ENCODE measurements around the gene SOX21.

Gene SOX21

DNA sequence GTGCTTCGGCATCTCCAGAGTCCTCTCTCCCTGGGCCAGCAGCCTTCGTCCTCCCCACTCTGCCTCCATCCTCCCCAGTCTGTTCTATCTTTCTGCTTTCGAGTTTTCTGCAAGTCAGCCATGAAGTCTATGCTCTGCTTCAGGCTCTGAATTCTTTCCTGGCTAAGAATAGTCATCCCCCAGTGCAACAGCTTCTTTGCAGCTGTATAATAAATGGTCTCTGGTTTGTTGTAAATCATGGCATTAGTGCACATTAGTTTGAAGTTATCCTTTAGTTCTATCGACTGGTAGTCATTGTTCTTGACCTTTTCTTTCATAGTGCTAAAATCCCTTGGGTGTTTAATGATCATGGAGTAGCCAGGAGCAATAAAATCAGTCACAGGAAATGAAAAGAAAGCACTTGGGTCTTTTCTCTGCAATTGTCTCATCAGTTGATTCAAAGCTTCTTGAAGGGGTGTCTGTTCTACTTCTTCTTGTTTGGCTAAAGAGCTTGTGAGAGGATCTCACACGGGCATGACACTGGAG lies 46.2 kb upstream of the SOX21 start:
- no peak overlapping the region for H3K9ac ChIP-seq (ENCODE audit: low read depth, low read length, poor library complexity, severe bottlenecking)
- H3K4me3 ChIP-seq (ENCODE audit: low read length, poor library complexity, severe bottlenecking), result no peak overlapping the region
- H3K9me3 ChIP-seq (ENCODE audit: insufficient read depth, low read depth, low read length), result no peaks in the 10 kb centered on the region
- no peak overlapping the region for H2AFZ ChIP-seq (ENCODE audit: low read length)
- no peaks in the 10 kb centered on the region for H3K36me3 ChIP-seq (ENCODE audit: insufficient read depth, low read length)
- H3K4me2 ChIP-seq (ENCODE audit: low read depth, low read length, poor library complexity, severe bottlenecking), result no peak overlapping the region
- no peaks in the 10 kb centered on the region for H3K4me1 ChIP-seq (ENCODE audit: insufficient read depth, low read length, poor library complexity, severe bottlenecking)
- H4K20me1 ChIP-seq (ENCODE audit: insufficient read depth, low read length, poor library complexity, severe bottlenecking), result no peaks in the 10 kb centered on the region
- H3K9me2 ChIP-seq (replicated peaks; ENCODE audit: low read depth, low read length), result 0 out of 2 replicates have a peak, but pooled peaks cover 5% of the 10 kb centered on the region
- no peak for TF ChIP-seq EZH2phosphoT487 (IDR thresholded peaks at IDR 0.05; ENCODE audit: borderline replicate concordance)
- TF ChIP-seq, protein P1, sequence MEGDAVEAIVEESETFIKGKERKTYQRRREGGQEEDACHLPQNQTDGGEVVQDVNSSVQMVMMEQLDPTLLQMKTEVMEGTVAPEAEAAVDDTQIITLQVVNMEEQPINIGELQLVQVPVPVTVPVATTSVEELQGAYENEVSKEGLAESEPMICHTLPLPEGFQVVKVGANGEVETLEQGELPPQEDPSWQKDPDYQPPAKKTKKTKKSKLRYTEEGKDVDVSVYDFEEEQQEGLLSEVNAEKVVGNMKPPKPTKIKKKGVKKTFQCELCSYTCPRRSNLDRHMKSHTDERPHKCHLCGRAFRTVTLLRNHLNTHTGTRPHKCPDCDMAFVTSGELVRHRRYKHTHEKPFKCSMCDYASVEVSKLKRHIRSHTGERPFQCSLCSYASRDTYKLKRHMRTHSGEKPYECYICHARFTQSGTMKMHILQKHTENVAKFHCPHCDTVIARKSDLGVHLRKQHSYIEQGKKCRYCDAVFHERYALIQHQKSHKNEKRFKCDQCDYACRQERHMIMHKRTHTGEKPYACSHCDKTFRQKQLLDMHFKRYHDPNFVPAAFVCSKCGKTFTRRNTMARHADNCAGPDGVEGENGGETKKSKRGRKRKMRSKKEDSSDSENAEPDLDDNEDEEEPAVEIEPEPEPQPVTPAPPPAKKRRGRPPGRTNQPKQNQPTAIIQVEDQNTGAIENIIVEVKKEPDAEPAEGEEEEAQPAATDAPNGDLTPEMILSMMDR (conservative IDR thresholded peaks at IDR 0.05; ENCODE audit: low read length), result no peak
- H3K79me2 ChIP-seq (ENCODE audit: insufficient read depth, low read length), result no peaks in the 10 kb centered on the region
- no peaks in the 10 kb centered on the region for H3K27me3 ChIP-seq (ENCODE audit: insufficient read depth, low read length, poor library complexity, severe bottlenecking)
- H3F3A ChIP-seq (ENCODE audit: low read depth), result no peaks in the 10 kb centered on the region

DNA sequence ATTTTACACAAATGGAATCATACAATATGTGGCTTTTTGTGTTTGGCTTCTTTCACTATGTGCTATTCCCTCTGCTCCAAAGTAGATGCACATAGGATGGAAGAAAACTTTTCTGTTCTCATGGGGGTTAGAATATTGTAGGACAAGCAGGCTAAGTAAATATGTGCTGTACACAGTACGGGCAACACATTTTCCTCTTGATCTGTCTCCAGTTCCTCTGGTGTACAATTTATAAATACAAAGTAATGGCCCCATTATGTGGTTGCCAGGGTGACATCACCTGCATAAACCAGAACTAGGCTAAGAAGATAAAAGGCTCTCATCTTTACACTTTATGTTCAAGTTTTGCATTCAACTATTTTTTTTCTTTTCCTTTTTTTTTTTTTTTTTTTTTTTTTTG lies 41.0 kb upstream of the SOX21 start:
- H3K36me3 ChIP-seq (ENCODE audit: insufficient read depth, low read length), result no peaks in the 10 kb centered on the region
- H3K79me2 ChIP-seq (ENCODE audit: insufficient read depth, low read length), result no peaks in the 10 kb centered on the region
- no peaks in the 10 kb centered on the region for H4K20me1 ChIP-seq (ENCODE audit: insufficient read depth, low read length, poor library complexity, severe bottlenecking)
- no peaks in the 10 kb centered on the region for H3K9me3 ChIP-seq (ENCODE audit: insufficient read depth, low read depth, low read length)
- H3K4me1 ChIP-seq (ENCODE audit: insufficient read depth, low read length, poor library complexity, severe bottlenecking), result no peaks in the 10 kb centered on the region
- H3K27me3 ChIP-seq (ENCODE audit: insufficient read depth, low read length, poor library complexity, severe bottlenecking), result no peaks in the 10 kb centered on the region
- no peak overlapping the region for H2AFZ ChIP-seq (ENCODE audit: low read length)
- TF ChIP-seq, protein P1 (conservative IDR thresholded peaks at IDR 0.05; ENCODE audit: low read length), result no peak
- TF ChIP-seq EZH2phosphoT487 (IDR thresholded peaks at IDR 0.05; ENCODE audit: borderline replicate concordance), result no peak
- 0 out of 2 replicates have a peak, but pooled peaks cover 5% of the 10 kb centered on the region for H3K9me2 ChIP-seq (replicated peaks; ENCODE audit: low read depth, low read length)
- H3K4me2 ChIP-seq (ENCODE audit: low read depth, low read length, poor library complexity, severe bottlenecking), result no peak overlapping the region
- H3K4me3 ChIP-seq (ENCODE audit: low read length, poor library complexity, severe bottlenecking), result no peak overlapping the region
- no peak overlapping the region for H3K9ac ChIP-seq (ENCODE audit: low read depth, low read length, poor library complexity, severe bottlenecking)
- H3F3A ChIP-seq (ENCODE audit: low read depth), result no peaks in the 10 kb centered on the region

DNA sequence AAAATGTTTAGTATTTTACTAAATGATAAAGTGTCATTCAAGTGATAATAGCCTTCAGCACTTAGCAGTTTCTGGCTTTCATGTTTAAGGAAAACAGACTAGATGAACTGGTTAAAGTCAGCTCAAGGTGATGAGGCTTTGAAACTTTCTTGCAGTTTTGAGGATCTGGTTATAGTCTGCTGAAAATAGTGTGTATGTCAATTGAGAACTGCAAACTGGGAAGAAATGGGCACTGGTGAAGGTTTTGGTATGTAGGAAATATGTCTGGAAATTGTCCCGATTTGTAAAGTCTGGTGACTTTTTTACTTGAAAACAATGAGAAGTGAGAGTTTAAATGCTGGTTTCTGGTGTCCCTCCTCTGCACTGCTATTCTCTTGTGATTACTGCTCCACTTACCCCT lies 36.8 kb upstream of the SOX21 start:
- Histone ChIP-seq H3K9me3 (ENCODE audit: insufficient read depth, low read depth, low read length) (no peaks in the 10 kb centered on the region), H3K4me2 (ENCODE audit: low read depth, low read length, poor library complexity, severe bottlenecking) (no peak overlapping the region), H3K9me2 (replicated peaks; ENCODE audit: low read depth, low read length) (no peaks in the 10 kb centered on the region), H3K79me2 (ENCODE audit: insufficient read depth, low read length) (no peaks in the 10 kb centered on the region), H3K4me1 (ENCODE audit: insufficient read depth, low read length, poor library complexity, severe bottlenecking) (no peaks in the 10 kb centered on the region), H3K9ac (ENCODE audit: low read depth, low read length, poor library complexity, severe bottlenecking) (no peak overlapping the region), H3K36me3 (ENCODE audit: insufficient read depth, low read length) (no peaks in the 10 kb centered on the region), H3K4me3 (ENCODE audit: low read length, poor library complexity, severe bottlenecking) (no peak overlapping the region), H3K27me3 (ENCODE audit: insufficient read depth, low read length, poor library complexity, severe bottlenecking) (no peaks in the 10 kb centered on the region), H3F3A (ENCODE audit: low read depth) (no peaks in the 10 kb centered on the region), H4K20me1 (ENCODE audit: insufficient read depth, low read length, poor library complexity, severe bottlenecking) (no peaks in the 10 kb centered on the region), H2AFZ (ENCODE audit: low read length) (no peak overlapping the region)
- no peak for TF ChIP-seq EZH2phosphoT487 (IDR thresholded peaks at IDR 0.05; ENCODE audit: borderline replicate concordance)
- TF ChIP-seq, protein P1 (conservative IDR thresholded peaks at IDR 0.05; ENCODE audit: low read length), result no peak
